ENCODE measurements around the gene POU3F3. TPM values are rescaled to one million over a fixed set of nuclear protein-coding genes. Genes with fewer than 3 reads are reported as not detected.

POU3F3 gene
- total RNA-seq, 1 donor from 2014 or later = not detected

DNA sequence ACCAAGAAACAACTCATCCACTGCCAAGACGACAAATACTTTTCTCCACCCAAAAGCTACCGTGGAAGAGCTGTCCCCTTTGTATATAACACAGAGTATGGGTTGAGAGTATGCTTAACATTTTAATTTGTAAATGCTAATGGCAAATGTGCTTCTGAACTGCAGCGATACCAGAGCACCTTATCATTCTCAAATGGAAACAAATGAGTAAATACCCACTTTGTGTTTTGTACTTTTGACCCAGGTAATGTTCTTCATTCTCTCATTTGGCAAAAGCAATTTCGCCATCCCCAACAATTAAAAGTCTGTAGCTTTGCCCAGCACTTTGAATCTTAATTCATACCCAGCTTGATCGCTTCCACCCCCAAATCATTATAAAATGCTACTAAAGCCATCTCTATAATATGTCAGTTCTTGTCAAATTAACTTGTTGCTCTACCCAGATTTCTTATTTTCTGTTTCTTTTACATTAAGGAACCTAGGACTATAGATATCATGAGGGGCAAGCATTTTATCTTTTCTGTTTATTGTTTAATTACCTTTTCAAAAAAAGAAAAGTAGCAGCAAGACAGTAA, 6.2 kb upstream of the POU3F3 start:
- Histone ChIP-seq H3K27me3 (ENCODE audit: low read depth) (peaks cover 97% of the 10 kb centered on the region), H3K36me3 (no peaks in the 10 kb centered on the region), H3K9me3 (no peaks in the 10 kb centered on the region), H3K4me3 (no peak overlapping the region), H3K4me1 (peaks cover 35% of the 10 kb centered on the region), H3K27ac (no peak overlapping the region)
- TF ChIP-seq, protein P1, sequence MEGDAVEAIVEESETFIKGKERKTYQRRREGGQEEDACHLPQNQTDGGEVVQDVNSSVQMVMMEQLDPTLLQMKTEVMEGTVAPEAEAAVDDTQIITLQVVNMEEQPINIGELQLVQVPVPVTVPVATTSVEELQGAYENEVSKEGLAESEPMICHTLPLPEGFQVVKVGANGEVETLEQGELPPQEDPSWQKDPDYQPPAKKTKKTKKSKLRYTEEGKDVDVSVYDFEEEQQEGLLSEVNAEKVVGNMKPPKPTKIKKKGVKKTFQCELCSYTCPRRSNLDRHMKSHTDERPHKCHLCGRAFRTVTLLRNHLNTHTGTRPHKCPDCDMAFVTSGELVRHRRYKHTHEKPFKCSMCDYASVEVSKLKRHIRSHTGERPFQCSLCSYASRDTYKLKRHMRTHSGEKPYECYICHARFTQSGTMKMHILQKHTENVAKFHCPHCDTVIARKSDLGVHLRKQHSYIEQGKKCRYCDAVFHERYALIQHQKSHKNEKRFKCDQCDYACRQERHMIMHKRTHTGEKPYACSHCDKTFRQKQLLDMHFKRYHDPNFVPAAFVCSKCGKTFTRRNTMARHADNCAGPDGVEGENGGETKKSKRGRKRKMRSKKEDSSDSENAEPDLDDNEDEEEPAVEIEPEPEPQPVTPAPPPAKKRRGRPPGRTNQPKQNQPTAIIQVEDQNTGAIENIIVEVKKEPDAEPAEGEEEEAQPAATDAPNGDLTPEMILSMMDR (IDR thresholded peaks at IDR 0.05) = no peak
- ATAC-seq (no peak), DNase-seq (no peak)
- intact Hi-C loops (cut with DNase I) = no loop called here

DNA sequence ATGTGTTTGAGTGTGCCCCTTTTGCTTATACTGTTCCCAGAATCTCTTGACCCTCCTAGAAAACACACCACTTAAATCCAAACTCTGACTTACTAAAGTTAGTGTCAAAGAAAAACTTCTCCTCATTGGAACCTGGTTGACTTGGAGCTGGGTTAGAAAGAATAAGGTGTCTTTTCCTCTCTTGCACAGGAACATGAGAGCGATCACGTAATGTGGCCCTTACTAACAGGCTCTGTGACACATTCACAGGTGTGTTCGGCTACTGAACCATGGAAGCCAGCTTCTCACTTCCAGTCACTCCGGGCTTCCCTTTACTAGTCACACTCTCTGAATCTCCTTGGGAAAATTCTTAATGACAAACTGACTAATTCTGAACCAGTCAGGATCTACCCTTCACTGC, 5.4 kb upstream of the POU3F3 start:
- no peak overlapping the region for H3K4me3 ChIP-seq
- no peaks in the 10 kb centered on the region for H3K9me3 ChIP-seq
- intact Hi-C loops (cut with DNase I) = no loop called here
- peaks cover 96% of the 10 kb centered on the region for H3K27me3 ChIP-seq (ENCODE audit: low read depth)
- H3K4me1 ChIP-seq = peaks cover 37% of the 10 kb centered on the region
- H3K36me3 ChIP-seq = no peaks in the 10 kb centered on the region
- DNase-seq (no peak), ATAC-seq (no peak)
- TF ChIP-seq, protein P1 (IDR thresholded peaks at IDR 0.05) = no peak
- H3K27ac ChIP-seq = no peak overlapping the region

DNA sequence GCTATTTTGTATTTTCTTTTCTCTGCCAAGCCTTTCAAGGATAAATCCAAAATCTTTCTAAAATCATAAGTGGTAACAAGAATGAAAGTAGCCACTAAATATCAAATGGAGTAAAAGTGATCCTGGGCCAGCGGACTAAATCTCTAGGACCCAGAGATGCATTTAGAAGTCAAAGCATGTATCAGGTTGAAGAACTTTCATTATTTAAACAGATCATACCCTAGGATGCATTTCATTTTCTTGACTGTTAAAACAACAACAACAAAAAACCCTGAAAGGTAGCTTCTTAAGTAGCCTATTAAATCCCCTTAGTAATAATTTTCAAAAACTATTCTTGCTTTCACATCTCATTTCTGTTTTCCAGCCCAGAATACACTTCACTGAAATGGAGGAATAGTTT, 4.8 kb upstream of the POU3F3 start:
- Histone ChIP-seq H3K36me3 (no peaks in the 10 kb centered on the region), H3K27ac (no peak overlapping the region), H3K4me3 (no peak overlapping the region), H3K27me3 (ENCODE audit: low read depth) (peaks cover 96% of the 10 kb centered on the region), H3K4me1 (peaks cover 37% of the 10 kb centered on the region), H3K9me3 (no peaks in the 10 kb centered on the region)
- DNase-seq = no peak
- intact Hi-C loops (cut with DNase I) = no loop called here
- TF ChIP-seq, protein P1 (IDR thresholded peaks at IDR 0.05) = no peak
- ATAC-seq = no peak

DNA sequence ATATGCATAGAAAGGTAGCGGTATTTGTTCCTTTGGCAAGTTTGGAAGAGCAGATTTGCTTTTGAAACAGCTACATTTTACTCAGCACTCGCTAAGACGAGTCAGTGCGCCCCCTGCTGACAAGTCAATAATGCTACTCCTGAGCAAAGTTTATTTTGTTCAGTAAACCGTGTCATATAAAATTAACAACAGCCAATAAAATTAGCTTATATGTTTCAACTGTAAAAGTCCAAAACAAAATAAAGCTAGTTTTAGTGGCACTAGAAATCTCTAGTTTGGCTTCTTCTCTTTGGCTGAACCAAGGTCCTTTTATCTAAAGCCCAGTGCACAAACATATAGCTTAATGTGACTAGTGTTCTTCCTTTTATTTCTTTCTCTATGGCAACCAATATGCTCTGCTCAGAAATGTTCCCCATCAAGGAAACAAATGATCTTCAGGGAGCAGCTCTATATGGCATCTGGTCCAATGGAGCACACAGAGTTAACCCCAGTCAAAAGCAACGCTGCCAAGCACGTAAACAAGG, 4.2 kb upstream of the POU3F3 start:
- TF ChIP-seq, protein P1 (IDR thresholded peaks at IDR 0.05) = peak; percentile 76
- H3K4me1 ChIP-seq = peaks cover 37% of the 10 kb centered on the region
- no peak overlapping the region for H3K27ac ChIP-seq
- H3K4me3 ChIP-seq = no peak overlapping the region
- ATAC-seq (no peak), DNase-seq (no peak)
- no peaks in the 10 kb centered on the region for H3K9me3 ChIP-seq
- no peaks in the 10 kb centered on the region for H3K36me3 ChIP-seq
- intact Hi-C loops (cut with DNase I) = no loop called here
- peaks cover 96% of the 10 kb centered on the region for H3K27me3 ChIP-seq (ENCODE audit: low read depth)

- Histone ChIP-seq H3K27ac (no peak overlapping the region), H3K4me3 (no peak overlapping the region), H3K36me3 (no peaks in the 10 kb centered on the region), H3K9me3 (no peaks in the 10 kb centered on the region), H3K27me3 (ENCODE audit: low read depth) (peaks cover 90% of the 10 kb centered on the region), H3K4me1 (peaks cover 32% of the 10 kb centered on the region)
- intact Hi-C loops (cut with DNase I) = no loop called here
- ATAC-seq (no peak), DNase-seq (no peak)
- TF ChIP-seq, protein P1 (IDR thresholded peaks at IDR 0.05) = no peak
Measured at GRCh38 chr2:104850361-104851290, 3.3 kb upstream of the POU3F3 start.
